HepG2 (cell line): ENCODE measurements around the gene TTN. TPM values are rescaled to one million over a fixed set of nuclear protein-coding genes. Genes with fewer than 3 reads are reported as not detected.

Source experiments
- CENPX ChIP-seq: sonication (generic); formaldehyde crosslinking; IDR thresholded peaks from 2 replicates; pipeline ENCODE4 v1.9.0; 2021; ENCODE audit warnings: mild to moderate bottlenecking, missing genetic modification reagents, moderate library complexity
- CREBL2 ChIP-seq: sonication (generic); formaldehyde crosslinking; IDR thresholded peaks from 2 replicates; pipeline ENCODE4 v1.8.1; 2023; ENCODE audit warnings: missing genetic modification reagents, mild to moderate bottlenecking, borderline replicate concordance
- GATAD1 ChIP-seq: IDR thresholded peaks from 2 replicates; pipeline ENCODE4 v1.6.1; 2016; ENCODE audit warnings: missing genetic modification reagents, missing compliant biosample characterization
- GFI1 ChIP-seq: sonication (generic); formaldehyde crosslinking; IDR thresholded peaks from 2 replicates; pipeline ENCODE4 v1.5.0; 2020; ENCODE audit warnings: missing genetic modification reagents, mild to moderate bottlenecking, borderline replicate concordance
- KIAA2018 ChIP-seq: sonication (generic); formaldehyde crosslinking; IDR thresholded peaks from 2 replicates; pipeline ENCODE4 v1.5.0; 2020; ENCODE audit warnings: mild to moderate bottlenecking, missing genetic modification reagents, borderline replicate concordance
- MIXL1 ChIP-seq: IDR thresholded peaks from 2 replicates; pipeline ENCODE4 v1.6.1; 2016
- PHF20 ChIP-seq: sonication (generic); formaldehyde crosslinking; IDR thresholded peaks from 2 replicates; pipeline ENCODE4 v1.5.0; 2020; ENCODE audit warnings: mild to moderate bottlenecking, missing genetic modification reagents
- RBM22 ChIP-seq: fragments of 200-400 bp; formaldehyde crosslinking; optimal IDR thresholded peaks from 2 replicates; pipeline ENCODE3; 2017; ENCODE audit warnings: mild to moderate bottlenecking, low read length, moderate library complexity
- ZBTB44 ChIP-seq: sonication (generic); formaldehyde crosslinking; IDR thresholded peaks from 2 replicates; pipeline ENCODE4 v1.4.0; 2020; ENCODE audit warnings: missing genetic modification reagents
- ZNF24 ChIP-seq: fragments of 450-650 bp; IDR thresholded peaks from 2 replicates; pipeline ENCODE4 v1.6.1; 2017; ENCODE audit warnings: antibody characterized with exemption, mild to moderate bottlenecking
- ZNF318 ChIP-seq: sonication (generic); formaldehyde crosslinking; IDR thresholded peaks from 2 replicates; pipeline ENCODE4 v1.4.0; 2020; ENCODE audit warnings: mild to moderate bottlenecking, missing genetic modification reagents
- ZNF720 ChIP-seq: sonication (generic); formaldehyde crosslinking; IDR thresholded peaks from 2 replicates; pipeline ENCODE4 v1.4.0; 2020; ENCODE audit warnings: missing genetic modification reagents
- ZSCAN12 ChIP-seq: sonication (generic); formaldehyde crosslinking; IDR thresholded peaks from 2 replicates; pipeline ENCODE4 v1.9.0; 2021; ENCODE audit warnings: mild to moderate bottlenecking, missing genetic modification reagents
- polyA plus RNA-seq, 8 experiments: library from polyadenylated mRNA; depleted of rRNA in 3 of 8; stranded (reverse) in 7 of 8; unstranded in 1 of 8; fragments of >200 nt; fragmentation: Illumina TruSeq in 4 of 8; extraction: Trizol in 4 of 8; gene quantifications; 2 replicates each; pipeline versions ENCODE4 v1.2.1 to v1.2.3, GENCODE V29; 2011 to 2016; ENCODE audit warnings: low read depth in 4 of 8, missing spikeins in 1 of 8, mixed read lengths in 1 of 8; ENCODE audit not compliant: insufficient read depth in 1 of 8
- total RNA-seq, 5 experiments: library from RNA; depleted of rRNA; stranded (reverse); fragments of >200 nt; fragmentation: Illumina TruSeq; extraction: Trizol; gene quantifications; 2 replicates each; pipeline ENCODE4 v1.2.3, GENCODE V29; 2016; ENCODE audit warnings: low read depth in 1 of 5

Gene TTN
- total and polyA plus RNA-seq, 2 of the 13 experiments (the other 11 are each of a cell fraction or from before 2014, with no cell fraction given) = under 0.01 TPM

- TF ChIP-seq CENPX (no peak), ZSCAN12 (CRISPR knock-in tag) (no peak), CREBL2 (CRISPR knock-in tag) (no peak), RBM22 (no peak), MIXL1 (no peak), ZNF318 (CRISPR knock-in tag) (no peak), GFI1 (no peak), ZBTB44 (CRISPR knock-in tag) (no peak), ZNF24 (no peak), KIAA2018 (CRISPR knock-in tag) (no peak), PHF20 (no peak), GATAD1 (CRISPR knock-in tag) (no peak), ZNF720 (CRISPR knock-in tag) (no peak)
Observed at GRCh38 chr2:178529194-178529593, 278.0 kb downstream of the TTN start (continued).
